K562 (cell line): ENCODE results near the gene ARHGAP22. TPM values are rescaled to one million over a fixed set of nuclear protein-coding genes. Genes with fewer than 3 reads are reported as not detected.

ENCODE experiments used
- AFF4 ChIP-seq: sonication (generic); formaldehyde crosslinking; IDR thresholded peaks from 2 replicates; pipeline ENCODE4 v1.8.0; 2023; ENCODE audit warnings: mild to moderate bottlenecking, missing genetic modification reagents
- DDX20 ChIP-seq: fragments of 450-650 bp; IDR thresholded peaks from 2 replicates; pipeline ENCODE4 v1.6.1; 2016; ENCODE audit warnings: missing genetic modification characterization, low read depth, mild to moderate bottlenecking, missing compliant biosample characterization, moderate library complexity
- FOXP1 ChIP-seq: sonication (generic); formaldehyde crosslinking; IDR thresholded peaks from 2 replicates; pipeline ENCODE4 v1.8.0; 2022; ENCODE audit warnings: mild to moderate bottlenecking, missing genetic modification reagents
- HOXB6 ChIP-seq: fragments of 250-450 bp; sonication (Bioruptor Pico); IDR thresholded peaks from 2 replicates; pipeline ENCODE4 v1.5.1; 2022; ENCODE audit warnings: mild to moderate bottlenecking, borderline replicate concordance
- NUFIP1 ChIP-seq: fragments of 450-650 bp; IDR thresholded peaks from 2 replicates; pipeline ENCODE4 v1.6.1; 2018; ENCODE audit not compliant: partially characterized antibody
- PCBP1 ChIP-seq: fragments of 200-400 bp; formaldehyde crosslinking; IDR thresholded peaks from 2 replicates; pipeline ENCODE4 v1.6.1; 2018; ENCODE audit warnings: mild to moderate bottlenecking, low read depth, low read length; ENCODE audit not compliant: poor library complexity, severe bottlenecking
- RBM15 ChIP-seq: fragments of 200-400 bp; formaldehyde crosslinking; IDR thresholded peaks from 2 replicates; pipeline ENCODE4 v1.6.1; 2018; ENCODE audit warnings: mild to moderate bottlenecking, low read length, moderate library complexity; ENCODE audit not compliant: insufficient read depth
- RCOR1 ChIP-seq, 2 experiments: IDR thresholded peaks; 2 replicates each; pipeline ENCODE4 v1.6.1; 2012; ENCODE audit warnings: low read depth in 2 of 2, low read length in 2 of 2, borderline replicate concordance in 1 of 2, improper control_type of control experiment in 1 of 2
- ZNF3 ChIP-seq: fragments of 250-450 bp; sonication (Bioruptor Pico); IDR thresholded peaks from 2 replicates; pipeline ENCODE4 v1.5.0; 2021; ENCODE audit warnings: mild to moderate bottlenecking, moderate library complexity
- ZNF436 ChIP-seq: fragments of 250-450, 450-650 bp; sonication (Bioruptor Pico); formaldehyde crosslinking; IDR thresholded peaks from 2 replicates; pipeline ENCODE4 v1.7.0; 2020; ENCODE audit warnings: mild to moderate bottlenecking
- ZNF707 ChIP-seq: fragments of 250-450 bp; sonication (Bioruptor Pico); conservative IDR thresholded peaks from 2 replicates; pipeline ENCODE4 v1.8.0; 2022; ENCODE audit warnings: inconsistent platforms, mild to moderate bottlenecking, moderate library complexity
- polyA plus RNA-seq, 8 experiments: library from polyadenylated mRNA; depleted of rRNA in 4 of 8; stranded (reverse) in 5 of 8; unstranded in 3 of 8; fragments of >200 nt; fragmentation: Nextera tagmentation in 2 of 8; fragmentation: Illumina TruSeq in 1 of 8; extraction: Ambion mirVana in 2 of 8; extraction: Trizol in 1 of 8; gene quantifications; 2 replicates each; pipeline versions ENCODE4 v1.2.1 to v1.2.3, GENCODE V29; 2011 to 2014; ENCODE audit warnings: inconsistent platforms in 1 of 8, missing spikeins in 1 of 8
- total RNA-seq, 7 experiments: library from RNA; depleted of rRNA in 6 of 7; stranded (reverse); fragments of >200 nt in 6 of 7; fragmentation: Illumina TruSeq in 2 of 7; extraction: Trizol in 2 of 7; gene quantifications; 2 replicates each; pipeline versions ENCODE4 v1.2.1 to v1.2.3, GENCODE V29; 2011 to 2021; ENCODE audit warnings: low replicate concordance in 1 of 7

Gene ARHGAP22
- total and polyA plus RNA-seq, 9 of the 15 experiments (the other 6 are each of a cell fraction or from before 2014, with no cell fraction given) = 1.3 to 28.1 (median 12.7) TPM

- TF ChIP-seq AFF4 (no peak), HOXB6 (CRISPR knock-in tag) (no peak), RCOR1 (IDR thresholded peaks at IDR 0.05; ENCODE audit: borderline replicate concordance in 1 of 2, low read depth in 2 of 2, low read length in 2 of 2) (no peak), NUFIP1 (no peak), PCBP1 (no peak), DDX20 (tag) (no peak), ZNF436 (CRISPR knock-in tag) (no peak), ZNF3 (CRISPR knock-in tag) (no peak), FOXP1 (CRISPR knock-in tag) (no peak), ZNF707 (CRISPR knock-in tag) (no peak), RBM15 (no peak)
- TF ChIP-seq, all 486 proteins: peak for 0
Measured at GRCh38 chr10:48522011-48522765, 82.7 kb downstream of the ARHGAP22 start (continued).
